DOHH2 (cell line): ENCODE results near the gene MARCHF10.

Experiments
- H3F3A ChIP-seq: fragments of 200-600 bp; sonication (generic), shearing (Covaris generic); 2 replicates; pipeline ENCODE4 v1.6.0; 2016; ENCODE audit warnings: antibody characterized with exemption, mild to moderate bottlenecking; ENCODE audit not compliant: control insufficient read depth, insufficient read depth
- H3K27ac ChIP-seq: fragments of 200-600 bp; sonication (generic); 2 replicates; pipeline ENCODE4 v1.5.1; 2014; ENCODE audit warnings: low read depth, mild to moderate bottlenecking, low read length, moderate library complexity
- H3K27me3 ChIP-seq: fragments of 200-600 bp; sonication (generic); 2 replicates; pipeline ENCODE4 v1.6.1; 2014; ENCODE audit warnings: mild to moderate bottlenecking, low read length, mixed read lengths; ENCODE audit not compliant: control insufficient read depth
- H3K36me3 ChIP-seq: fragments of 200-600 bp; sonication (generic); 2 replicates; pipeline ENCODE4 v1.6.1; 2014; ENCODE audit warnings: mild to moderate bottlenecking, low read length, moderate library complexity, mixed read lengths; ENCODE audit not compliant: control insufficient read depth
- H3K4me1 ChIP-seq: fragments of 200-600 bp; sonication (generic); 2 replicates; pipeline ENCODE4 v1.6.1; 2014; ENCODE audit warnings: mild to moderate bottlenecking, low read length, mixed read lengths; ENCODE audit not compliant: control insufficient read depth
- H3K4me2 ChIP-seq: fragments of 200-600 bp; sonication (generic); 2 replicates; pipeline ENCODE4 v1.6.0; 2014; ENCODE audit warnings: mild to moderate bottlenecking, low read length, moderate library complexity
- H3K4me3 ChIP-seq: fragments of 200-600 bp; sonication (generic); 2 replicates; pipeline ENCODE4 v1.5.1; 2014; ENCODE audit warnings: mild to moderate bottlenecking, low read length, mixed read lengths
- H3K79me2 ChIP-seq: fragments of 200-600 bp; sonication (generic); 2 replicates; pipeline ENCODE4 v1.6.1; 2014; ENCODE audit warnings: mild to moderate bottlenecking, low read length, mixed read lengths; ENCODE audit not compliant: control insufficient read depth
- H3K9me2 ChIP-seq: fragments of 200-600 bp; sonication (generic); replicated peaks from 2 replicates; pipeline ENCODE4 v1.6.1; 2014; ENCODE audit warnings: mild to moderate bottlenecking, low read length, mixed read lengths; ENCODE audit not compliant: control insufficient read depth
- H3K9me3 ChIP-seq: fragments of 200-600 bp; sonication (generic); 2 replicates; pipeline ENCODE4 v1.6.1; 2014; ENCODE audit warnings: antibody characterized with exemption, low read length, mixed read lengths; ENCODE audit not compliant: control insufficient read depth, insufficient read depth
- H4K20me1 ChIP-seq: fragments of 200-600 bp; sonication (generic); 2 replicates; pipeline ENCODE4 v1.6.0; 2014; ENCODE audit warnings: low read depth, mild to moderate bottlenecking, antibody characterized with exemption, low read length, moderate library complexity; ENCODE audit not compliant: control insufficient read depth, insufficient read depth
- EZH2phosphoT487 ChIP-seq: fragments of 200-600 bp; sonication (generic); IDR thresholded peaks from 2 replicates; pipeline ENCODE4 v1.6.1; 2017; ENCODE audit warnings: borderline replicate concordance, mild to moderate bottlenecking, antibody characterized with exemption, low read length, moderate library complexity, mixed read lengths
- TF ChIP-seq, protein P1 (sequence below): fragments of 200-600 bp; sonication (generic); IDR thresholded peaks from one replicate; pipeline ENCODE4 v1.5.1; 2014; ENCODE audit warnings: antibody characterized with exemption, mild to moderate bottlenecking, low read depth, low read length; ENCODE audit not compliant: poor library complexity, severe bottlenecking

The MARCHF10 gene

GRCh38 chr17:62715882-62716390 is 92.2 kb downstream of the MARCHF10 start:
- no peak overlapping the region for H3K27ac ChIP-seq
- no peak overlapping the region for H3K4me3 ChIP-seq
- no peaks in the 10 kb centered on the region for H3K79me2 ChIP-seq
- H3K9me2 ChIP-seq, result no peaks in the 10 kb centered on the region
- TF ChIP-seq EZH2phosphoT487, result no peak
- TF ChIP-seq, protein P1, sequence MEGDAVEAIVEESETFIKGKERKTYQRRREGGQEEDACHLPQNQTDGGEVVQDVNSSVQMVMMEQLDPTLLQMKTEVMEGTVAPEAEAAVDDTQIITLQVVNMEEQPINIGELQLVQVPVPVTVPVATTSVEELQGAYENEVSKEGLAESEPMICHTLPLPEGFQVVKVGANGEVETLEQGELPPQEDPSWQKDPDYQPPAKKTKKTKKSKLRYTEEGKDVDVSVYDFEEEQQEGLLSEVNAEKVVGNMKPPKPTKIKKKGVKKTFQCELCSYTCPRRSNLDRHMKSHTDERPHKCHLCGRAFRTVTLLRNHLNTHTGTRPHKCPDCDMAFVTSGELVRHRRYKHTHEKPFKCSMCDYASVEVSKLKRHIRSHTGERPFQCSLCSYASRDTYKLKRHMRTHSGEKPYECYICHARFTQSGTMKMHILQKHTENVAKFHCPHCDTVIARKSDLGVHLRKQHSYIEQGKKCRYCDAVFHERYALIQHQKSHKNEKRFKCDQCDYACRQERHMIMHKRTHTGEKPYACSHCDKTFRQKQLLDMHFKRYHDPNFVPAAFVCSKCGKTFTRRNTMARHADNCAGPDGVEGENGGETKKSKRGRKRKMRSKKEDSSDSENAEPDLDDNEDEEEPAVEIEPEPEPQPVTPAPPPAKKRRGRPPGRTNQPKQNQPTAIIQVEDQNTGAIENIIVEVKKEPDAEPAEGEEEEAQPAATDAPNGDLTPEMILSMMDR, result no peak
- H3K27me3 ChIP-seq, result peaks cover 8% of the 10 kb centered on the region
- H3K4me2 ChIP-seq, result no peak overlapping the region
- no peaks in the 10 kb centered on the region for H3K36me3 ChIP-seq
- H3K9me3 ChIP-seq, result no peaks in the 10 kb centered on the region
- no peaks in the 10 kb centered on the region for H3K4me1 ChIP-seq
- no peaks in the 10 kb centered on the region for H3F3A ChIP-seq
- no peaks in the 10 kb centered on the region; the same call in 1 of the 2 replicates for H4K20me1 ChIP-seq

DNA sequence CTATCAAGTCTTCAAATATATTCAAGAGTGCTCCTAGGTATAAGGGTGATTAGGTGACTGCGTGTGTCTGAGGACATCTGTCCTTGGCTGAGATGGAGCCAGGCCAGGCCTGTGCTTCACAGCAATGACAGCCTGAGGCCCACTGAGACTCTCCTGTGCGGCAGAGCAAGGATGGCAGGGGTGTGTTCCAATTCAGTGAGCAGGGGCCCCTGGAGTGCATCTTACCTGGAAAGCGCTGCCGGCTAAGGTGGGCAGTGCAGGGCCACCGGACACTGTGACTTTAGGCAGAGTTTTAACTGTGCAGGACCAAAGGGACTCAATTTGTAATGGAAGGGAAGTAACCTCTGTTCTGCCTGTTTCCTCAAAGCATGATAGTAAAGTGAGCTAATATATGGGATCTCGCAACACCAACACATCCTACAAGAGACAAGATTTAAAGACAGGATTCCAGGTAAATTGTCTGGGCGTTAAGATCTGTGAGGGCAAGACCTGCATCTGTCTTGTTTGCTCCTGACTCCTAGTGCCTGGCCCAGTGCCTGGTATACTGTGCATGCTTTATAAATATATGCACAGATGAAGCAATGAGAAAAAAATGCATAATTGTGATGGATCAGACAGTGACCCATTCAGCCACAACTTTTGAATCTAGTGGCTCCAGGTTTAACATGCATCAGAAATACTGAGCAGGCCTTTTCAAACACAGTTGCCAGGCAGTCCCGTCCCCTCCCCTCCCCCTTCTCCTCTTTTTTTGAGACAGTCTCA is 93.9 kb downstream of the MARCHF10 start:
- H3K36me3 ChIP-seq, result no peaks in the 10 kb centered on the region
- no peaks in the 10 kb centered on the region for H3F3A ChIP-seq
- H3K79me2 ChIP-seq, result no peaks in the 10 kb centered on the region
- H3K4me2 ChIP-seq, result no peak overlapping the region
- TF ChIP-seq, protein P1, result no peak
- TF ChIP-seq EZH2phosphoT487, result no peak
- H3K4me3 ChIP-seq, result no peak overlapping the region
- H3K9me3 ChIP-seq, result no peaks in the 10 kb centered on the region
- no peaks in the 10 kb centered on the region for H3K9me2 ChIP-seq
- H3K27ac ChIP-seq, result no peak overlapping the region
- H3K27me3 ChIP-seq, result no peaks in the 10 kb centered on the region; the same call in none of the 2 replicates
- H3K4me1 ChIP-seq, result no peaks in the 10 kb centered on the region
- no peaks in the 10 kb centered on the region; the same call in 1 of the 2 replicates for H4K20me1 ChIP-seq

GRCh38 chr17:62713086-62713881 is 94.8 kb downstream of the MARCHF10 start:
- Histone ChIP-seq H3K9me2 (no peaks in the 10 kb centered on the region), H3K27ac (no peak overlapping the region), H3K9me3 (no peaks in the 10 kb centered on the region), H3F3A (no peaks in the 10 kb centered on the region), H3K27me3 (no peaks in the 10 kb centered on the region; the same call in 1 of the 2 replicates), H3K4me1 (no peaks in the 10 kb centered on the region), H3K36me3 (no peaks in the 10 kb centered on the region), H3K4me3 (no peak overlapping the region), H3K79me2 (no peaks in the 10 kb centered on the region), H4K20me1 (no peaks in the 10 kb centered on the region; the same call in 1 of the 2 replicates), H3K4me2 (no peak overlapping the region)
- TF ChIP-seq, protein P1, result no peak
- no peak for TF ChIP-seq EZH2phosphoT487
